T-helper 22 cell (primary cell): Measurements from ENCODE around the gene GOLGA6L1.
"Not testable (repeated sequence)": the region's sequence is repeated elsewhere in the genome, so short reads cannot be mapped to it uniquely, and the experiment has no call there.

Source experiments
- DNase-seq: peaks from one replicate; pipeline ENCODE4 v3.0.0-alpha.2; 2020; ENCODE audit warnings: low read depth

The GOLGA6L1 gene, protein sequence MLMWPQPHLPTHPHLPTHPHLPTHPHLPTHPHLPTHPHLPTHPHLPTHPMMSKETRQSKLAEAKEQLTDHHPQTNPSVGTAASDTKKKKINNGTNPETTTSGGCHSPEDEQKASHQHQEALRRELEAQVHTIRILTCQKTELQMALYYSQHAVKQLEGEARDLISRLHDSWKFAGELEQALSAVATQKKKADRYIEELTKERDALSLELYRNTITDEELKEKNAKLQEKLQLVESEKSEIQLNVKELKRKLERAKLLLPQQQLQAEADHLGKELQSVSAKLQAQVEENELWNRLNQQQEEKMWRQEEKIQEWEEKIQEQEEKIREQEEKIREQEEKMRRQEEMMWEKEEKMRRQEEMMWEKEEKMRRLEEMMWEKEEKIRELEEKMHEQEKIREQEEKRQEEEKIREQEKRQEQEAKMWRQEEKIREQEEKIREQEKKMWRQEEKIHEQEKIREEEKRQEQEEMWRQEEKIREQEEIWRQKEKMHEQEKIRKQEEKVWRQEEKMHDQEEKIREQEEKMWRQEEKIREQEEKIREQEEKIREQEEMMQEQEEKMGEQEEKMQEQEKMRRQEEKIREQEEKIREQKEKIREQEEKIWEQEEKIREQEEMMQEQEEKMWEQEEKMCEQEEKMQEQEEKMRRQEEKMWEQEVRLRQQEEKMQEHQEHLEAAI

DNA sequence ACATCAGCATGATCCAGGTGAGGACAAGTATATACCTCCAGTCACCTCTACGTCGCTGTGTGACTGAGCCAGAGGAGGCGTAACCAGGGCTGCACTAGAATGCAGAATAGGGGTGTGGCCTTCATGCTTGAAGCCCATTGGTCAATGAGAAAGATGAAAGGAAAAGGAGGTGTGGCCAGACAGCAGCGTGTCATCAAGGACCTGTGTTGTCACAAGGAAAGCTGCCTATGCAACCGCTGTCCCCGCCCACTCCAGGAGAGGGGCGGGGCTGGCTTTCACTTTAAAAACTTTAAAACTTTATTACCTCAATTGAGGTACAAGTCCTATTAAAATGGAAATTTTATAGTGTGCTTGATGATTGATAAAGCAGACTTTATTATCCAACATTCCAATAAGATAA lies at the start of gene GOLGA6L1:
Gene GOLGA6L1 (minus strand): TSS at position 101 of the 400 bp plus-strand sequence. CDS start 91 bp downstream, at position 10.
- DNase-seq = not testable (repeated sequence)

DNA sequence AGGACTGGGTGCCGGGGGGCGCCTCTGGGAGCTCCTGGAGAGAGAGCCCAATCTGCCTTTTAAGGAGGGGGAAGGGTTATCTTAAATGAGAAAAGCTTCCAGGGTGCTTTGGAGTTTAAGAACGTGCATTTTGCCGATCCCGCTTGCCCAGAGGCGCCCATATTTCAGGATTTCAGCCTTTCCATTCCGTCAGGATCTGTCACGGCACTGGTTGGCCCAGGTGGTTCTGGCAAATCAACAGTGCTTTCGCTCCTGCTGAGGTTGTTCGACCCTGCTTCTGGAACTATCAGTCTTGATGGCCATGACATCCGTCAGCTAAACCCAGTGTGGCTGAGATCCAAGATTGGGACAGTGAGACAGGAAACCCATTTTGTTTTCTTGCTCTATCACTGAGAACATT lies 44.6 kb upstream of the GOLGA6L1 start:
- not testable (repeated sequence) for DNase-seq

DNA sequence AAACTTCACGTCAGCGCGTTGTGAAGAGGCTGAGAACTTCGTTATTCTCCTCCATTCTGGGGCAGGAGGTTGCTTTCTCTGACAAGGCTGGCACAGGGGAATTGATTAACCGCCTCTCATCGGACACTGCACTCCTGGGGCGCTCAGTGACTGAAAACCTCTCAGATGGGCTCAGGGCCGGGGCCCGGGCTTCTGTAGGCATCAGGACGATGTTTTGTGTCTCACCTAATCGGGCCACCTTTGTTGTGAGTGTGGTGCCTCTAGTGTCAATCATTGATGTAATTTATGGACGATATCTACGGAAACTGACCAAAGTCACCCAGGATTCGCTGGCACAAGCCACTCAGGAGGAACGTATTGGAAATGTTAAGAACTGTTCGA lies 43.9 kb upstream of the GOLGA6L1 start:
- DNase-seq = not testable (repeated sequence)

DNA sequence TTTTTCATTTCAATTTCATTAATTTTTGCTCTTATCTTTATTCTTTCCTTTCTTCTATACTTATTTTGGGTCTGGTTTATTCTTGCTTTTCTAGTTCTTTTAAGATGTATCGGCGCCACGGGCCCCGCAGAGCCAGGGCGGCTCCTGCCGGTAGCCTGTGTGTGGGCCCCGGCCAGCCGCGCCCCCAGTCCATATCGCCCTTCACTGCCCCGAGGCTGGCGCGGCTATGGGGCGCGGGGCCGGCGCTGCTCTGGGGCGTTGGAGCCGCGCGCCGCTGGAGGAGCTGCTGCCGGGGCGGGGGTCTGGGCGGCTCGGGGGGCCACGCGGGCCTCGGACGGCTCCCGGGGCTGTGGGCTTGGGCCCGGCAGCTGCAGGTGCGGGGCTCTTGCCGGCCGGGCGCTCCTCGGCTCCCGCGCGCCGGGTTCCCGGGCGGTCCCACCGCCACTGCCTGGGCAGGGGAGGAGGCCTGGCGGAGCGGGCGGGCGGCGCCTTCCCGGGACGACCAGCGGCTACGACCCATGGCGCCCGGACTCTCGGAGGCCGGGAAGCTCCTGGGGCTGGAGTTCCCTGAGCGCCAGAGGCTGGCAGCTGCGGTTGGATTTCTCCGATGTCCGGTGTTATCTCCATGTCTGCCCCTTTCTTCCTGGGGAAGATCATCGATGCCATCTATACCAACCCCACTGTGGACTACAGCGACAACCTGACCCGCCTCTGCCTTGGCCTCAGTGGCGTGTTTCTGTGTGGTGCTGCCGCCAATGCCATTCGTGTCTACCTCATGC lies 43.3 kb upstream of the GOLGA6L1 start:
- not testable (repeated sequence) for DNase-seq

DNA sequence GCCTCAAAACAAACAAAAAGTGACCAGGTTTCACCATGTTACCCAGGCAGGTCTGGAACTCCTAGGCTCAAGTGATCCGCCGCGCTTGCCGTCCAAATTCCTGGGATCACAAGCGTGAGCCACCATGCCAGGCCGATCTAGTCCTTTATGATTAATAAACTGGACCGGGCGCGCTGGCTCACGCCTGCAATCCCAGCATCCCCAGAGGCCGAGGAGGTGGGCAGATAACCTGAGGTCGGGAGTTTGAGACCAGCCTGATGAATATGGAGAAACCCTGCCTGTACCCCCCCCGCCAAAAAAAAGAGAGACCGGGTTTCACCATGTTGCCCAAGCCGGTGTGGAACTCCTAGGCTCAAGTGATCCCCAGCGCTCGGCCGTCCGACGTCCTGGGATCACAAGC lies 40.1 kb upstream of the GOLGA6L1 start:
- DNase-seq = not testable (repeated sequence)

DNA sequence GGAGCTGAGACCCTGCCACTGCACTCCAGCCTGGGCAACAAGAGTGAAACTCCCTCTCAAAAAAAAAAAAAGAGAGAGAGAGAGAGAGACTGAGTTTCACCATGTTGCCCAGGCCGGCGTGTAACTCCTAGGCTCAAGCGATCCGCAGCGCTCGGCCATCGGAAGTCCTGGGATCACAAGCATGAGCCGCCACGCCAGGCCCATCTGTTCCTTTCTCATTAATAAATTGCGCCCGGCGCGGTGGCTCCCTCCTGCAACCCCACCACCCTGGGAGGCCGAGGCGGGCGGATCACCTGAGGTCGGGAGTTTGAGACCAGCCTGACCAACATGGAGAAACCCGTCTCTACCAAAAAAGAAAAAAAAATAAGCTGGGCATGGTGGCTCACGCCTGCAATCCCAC lies 39.0 kb upstream of the GOLGA6L1 start:
- DNase-seq = not testable (repeated sequence)

DNA sequence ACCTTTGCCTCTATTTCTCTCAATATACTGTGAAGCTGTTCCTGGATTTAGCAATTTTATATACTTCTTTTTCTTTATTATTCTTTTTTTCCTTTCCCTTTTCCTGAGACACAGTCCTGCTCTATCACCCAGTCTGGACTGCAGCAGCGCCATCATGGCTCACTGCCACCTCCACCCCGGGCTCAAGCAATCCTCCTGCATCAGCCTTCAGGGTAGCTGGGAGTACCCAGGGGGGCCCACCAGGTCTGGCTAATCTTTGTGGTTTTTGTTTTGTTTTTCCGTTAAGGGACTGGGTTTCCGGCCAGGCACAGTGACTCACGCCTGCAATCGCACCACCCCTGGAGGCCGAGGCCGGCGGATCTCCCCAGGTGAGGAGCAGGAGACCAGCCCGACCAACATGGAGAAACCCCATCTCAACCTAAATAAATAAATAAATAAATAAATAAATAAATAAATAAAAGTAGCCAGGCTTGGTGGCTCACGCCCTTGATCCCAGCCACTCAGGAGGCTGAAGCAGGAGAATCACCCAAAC lies 38.1 kb upstream of the GOLGA6L1 start:
- DNase-seq = not testable (repeated sequence)

DNA sequence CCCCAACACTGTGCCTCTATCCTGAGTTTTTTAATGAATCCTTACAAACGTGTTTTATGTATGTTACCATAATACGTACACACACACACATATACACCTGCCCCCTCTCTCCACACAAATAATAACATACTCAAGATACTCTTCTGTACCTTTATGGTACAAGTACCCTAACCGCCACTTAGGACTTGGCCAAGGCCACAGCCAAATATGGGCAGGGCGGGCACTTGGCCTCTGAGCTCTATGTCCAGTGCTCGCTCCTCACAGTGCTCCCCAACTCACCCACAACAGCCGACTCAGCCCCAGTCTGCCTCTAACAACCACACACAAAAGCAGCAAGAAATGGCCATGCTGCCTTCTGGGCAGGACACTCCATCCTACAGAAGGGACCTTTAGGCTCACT lies 3.8 kb downstream of the GOLGA6L1 start:
- not testable (repeated sequence) for DNase-seq

DNA sequence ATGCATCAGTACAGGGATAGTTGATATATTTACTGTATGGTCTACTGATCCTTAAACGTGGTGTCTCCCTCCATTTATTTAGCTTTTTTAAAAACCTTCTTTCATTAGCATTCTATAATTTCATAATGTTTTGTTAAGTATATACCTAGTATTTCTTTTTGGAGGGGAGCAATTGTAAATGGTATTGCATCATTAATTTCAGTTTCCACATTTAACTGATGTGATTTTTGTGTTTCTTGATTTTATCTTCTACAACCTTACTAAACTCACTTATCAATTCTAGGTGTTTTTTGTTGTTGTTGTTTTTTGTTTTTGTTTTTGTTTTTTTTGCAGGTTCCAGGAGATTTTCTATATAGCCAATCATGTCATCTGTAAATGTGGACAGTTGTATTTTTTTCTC lies 18.4 kb downstream of the GOLGA6L1 start:
- DNase-seq = no peak

DNA sequence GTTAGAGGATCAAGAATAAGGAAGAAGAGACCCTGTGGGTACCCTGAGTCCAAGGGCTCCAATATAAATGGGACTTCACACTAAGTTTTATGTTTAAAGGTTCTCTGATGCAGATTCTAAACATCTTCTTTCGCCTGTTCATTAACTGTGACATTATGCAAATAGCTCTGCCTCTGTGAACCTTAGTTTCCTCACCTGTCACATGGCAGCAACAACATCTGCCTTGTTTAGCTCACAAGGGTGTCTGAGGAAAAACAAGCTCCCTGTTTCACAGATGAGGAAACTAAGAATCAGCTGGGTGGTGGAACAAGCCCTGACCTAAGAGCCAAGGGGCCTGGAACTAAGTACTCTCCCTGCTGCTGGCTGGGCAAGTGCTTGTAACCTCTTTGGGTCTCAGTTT lies 40.8 kb downstream of the GOLGA6L1 start:
- no peak for DNase-seq

DNA sequence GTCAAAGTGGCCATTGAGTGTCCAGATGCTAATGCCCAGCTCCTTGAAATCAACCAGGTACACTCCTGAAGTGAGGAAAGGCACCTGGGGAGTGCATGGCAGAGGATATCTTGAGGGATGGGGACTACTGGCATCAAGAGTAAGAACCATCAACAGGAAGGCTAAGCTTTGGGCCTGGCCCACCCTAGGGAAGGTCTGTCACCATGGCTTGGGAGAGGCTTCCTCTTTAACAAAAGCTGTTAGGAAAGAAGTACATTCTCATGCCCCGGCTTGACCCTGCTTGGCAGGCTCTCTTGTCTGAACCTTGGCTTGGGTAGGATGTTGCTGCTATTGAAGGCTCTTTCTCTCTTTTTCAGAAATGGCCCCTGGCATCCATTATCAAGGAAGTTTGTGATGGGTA lies 53.5 kb downstream of the GOLGA6L1 start:
- no peak for DNase-seq

DNA sequence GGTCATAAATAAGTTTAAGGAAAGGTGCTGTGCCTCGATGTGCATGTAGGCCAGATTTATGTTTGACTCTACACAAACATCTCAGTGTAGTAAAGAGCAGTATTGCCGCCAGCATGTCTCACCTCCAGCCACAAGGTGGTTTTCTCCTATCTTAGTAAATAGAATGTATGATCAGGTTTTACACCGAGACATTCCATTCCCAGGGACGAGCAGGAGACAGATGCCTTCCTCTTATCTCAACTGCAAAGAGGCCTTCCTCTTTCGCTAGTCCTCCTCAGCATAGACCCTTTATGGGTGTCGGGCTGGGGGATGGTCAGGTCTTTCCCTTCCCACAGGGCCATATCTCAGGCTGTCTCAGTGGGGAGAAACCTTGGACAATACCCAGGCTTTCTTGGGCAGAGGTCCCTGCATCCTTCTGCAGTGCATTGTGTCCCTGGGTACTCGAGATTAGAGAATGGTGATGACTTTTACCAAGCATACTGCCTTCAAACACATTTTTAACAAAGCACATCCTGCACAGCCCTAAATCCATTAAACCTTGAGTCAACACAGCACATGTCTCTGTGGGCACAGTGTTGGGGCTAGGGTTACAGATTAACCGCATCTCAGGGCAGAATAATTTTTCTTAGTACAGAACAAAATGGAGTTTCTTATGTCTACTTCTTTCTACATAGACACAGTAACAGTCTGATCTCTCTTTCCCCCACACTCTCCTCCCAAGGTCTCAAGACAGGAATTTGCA lies 54.5 kb downstream of the GOLGA6L1 start:
- not testable (repeated sequence) for DNase-seq

DNA sequence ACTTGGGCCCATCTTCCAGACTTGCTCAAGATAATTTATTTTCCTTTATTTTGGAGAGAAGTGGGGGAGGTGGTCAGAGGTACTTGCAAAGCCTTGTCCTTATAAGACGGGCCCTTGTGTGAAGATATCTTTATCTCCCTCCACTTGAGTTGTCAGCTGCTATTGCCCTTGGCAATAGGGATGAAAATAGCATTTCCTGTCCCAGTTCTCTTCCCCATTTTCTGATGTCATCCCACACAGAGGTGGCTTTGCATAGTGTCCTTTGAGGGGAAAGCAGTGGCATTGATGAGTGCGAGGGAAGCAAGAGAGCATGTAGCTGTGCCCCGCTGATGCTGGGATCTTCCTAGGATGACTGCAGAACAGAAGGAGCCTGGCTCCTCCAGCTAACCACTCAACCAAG lies 55.4 kb downstream of the GOLGA6L1 start:
- no peak for DNase-seq

DNA sequence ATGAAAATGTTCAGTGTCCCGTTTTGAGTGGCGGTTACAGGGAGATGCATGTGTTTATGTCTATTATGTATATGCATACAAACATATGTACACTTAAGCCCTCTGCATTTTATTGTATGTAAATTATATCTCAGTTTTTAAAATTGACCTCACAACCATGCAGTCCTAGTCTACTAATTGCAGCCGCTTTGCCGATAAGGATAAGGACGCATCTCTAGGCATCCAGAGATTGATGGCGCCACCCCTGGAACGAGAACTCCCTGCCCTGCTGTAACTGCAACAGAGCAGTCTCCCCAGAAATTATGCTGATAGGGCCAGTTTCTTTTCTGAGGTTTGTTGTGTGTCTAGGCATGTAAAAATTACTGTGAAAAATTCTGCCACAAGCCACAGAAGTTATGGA lies 56.9 kb downstream of the GOLGA6L1 start:
- no peak for DNase-seq
